Transverse colon (tissue), 4 donors: Measurements from ENCODE around the gene CTTN.

Experiments
- CTCF ChIP-seq, 5 experiments: fragments of 200-600 bp in 3 of 5; fragments of 450-650 bp in 2 of 5; sonication (generic) in 3 of 5; IDR thresholded peaks; 1 replicate in 2 of 5; 2 replicates in 3 of 5; pipeline ENCODE4 v1.5.1; 2016 to 2017; ENCODE audit warnings: antibody characterized with exemption in 5 of 5, inconsistent platforms in 3 of 5, mild to moderate bottlenecking in 2 of 5, moderate library complexity in 1 of 5
- EP300 ChIP-seq: sonication (generic); formaldehyde crosslinking; IDR thresholded peaks from one replicate; pipeline ENCODE4 v1.6.1; 2017; ENCODE audit warnings: antibody characterized with exemption, low read depth
- POLR2A ChIP-seq: fragments of 450-650 bp; IDR thresholded peaks from one replicate; pipeline ENCODE4 v1.6.1; 2016; ENCODE audit warnings: antibody characterized with exemption, mild to moderate bottlenecking, moderate library complexity
- POLR2AphosphoS5 ChIP-seq, 3 donors: sonication (generic); formaldehyde crosslinking; IDR thresholded peaks; one replicate each; pipeline ENCODE4 v1.6.1; 2016; ENCODE audit warnings: antibody characterized with exemption in 3 of 3

- TF ChIP-seq CTCF (IDR thresholded peaks at IDR 0.05) (no peak), POLR2A (no peak), EP300 (no peak), POLR2AphosphoS5 (IDR thresholded peaks at IDR 0.05) (no peak)
Observed at GRCh38 chr11:70433966-70434812, 35.9 kb downstream of the CTTN start.
